ENCODE data around the gene MED20. TPM values are rescaled to one million over a fixed set of nuclear protein-coding genes. Genes with fewer than 3 reads are reported as not detected.

Gene MED20
- total and polyA plus RNA-seq, 8 donors = 5.3 to 13.1 (median 8.7) TPM

DNA sequence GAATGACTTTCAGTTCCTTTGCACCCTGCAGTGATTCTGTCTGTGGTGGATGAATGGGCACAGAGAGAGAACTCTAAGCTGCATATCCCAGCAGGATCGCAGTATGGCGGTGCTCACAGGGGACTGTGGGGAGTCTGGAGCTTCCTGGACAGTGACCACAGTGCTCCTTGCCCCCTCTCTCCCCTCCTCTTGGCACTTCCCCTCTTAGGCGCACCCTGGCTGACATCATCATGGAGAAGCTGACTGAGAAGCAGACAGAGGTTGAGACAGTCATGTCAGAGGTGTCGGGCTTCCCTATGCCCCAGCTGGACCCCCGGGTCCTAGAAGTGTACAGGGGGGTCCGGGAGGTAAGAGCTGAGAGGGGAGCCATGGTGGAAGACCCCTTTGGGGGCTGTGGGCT, 9.0 kb upstream of the MED20 start:
- 84 to 96% methylated on average over 6 of the region's 6 CpGs for WGBS, 2 donors
- H3K4me3 ChIP-seq = no peak overlapping the region
- no peak for FAIRE-seq
- TF ChIP-seq, protein P1, sequence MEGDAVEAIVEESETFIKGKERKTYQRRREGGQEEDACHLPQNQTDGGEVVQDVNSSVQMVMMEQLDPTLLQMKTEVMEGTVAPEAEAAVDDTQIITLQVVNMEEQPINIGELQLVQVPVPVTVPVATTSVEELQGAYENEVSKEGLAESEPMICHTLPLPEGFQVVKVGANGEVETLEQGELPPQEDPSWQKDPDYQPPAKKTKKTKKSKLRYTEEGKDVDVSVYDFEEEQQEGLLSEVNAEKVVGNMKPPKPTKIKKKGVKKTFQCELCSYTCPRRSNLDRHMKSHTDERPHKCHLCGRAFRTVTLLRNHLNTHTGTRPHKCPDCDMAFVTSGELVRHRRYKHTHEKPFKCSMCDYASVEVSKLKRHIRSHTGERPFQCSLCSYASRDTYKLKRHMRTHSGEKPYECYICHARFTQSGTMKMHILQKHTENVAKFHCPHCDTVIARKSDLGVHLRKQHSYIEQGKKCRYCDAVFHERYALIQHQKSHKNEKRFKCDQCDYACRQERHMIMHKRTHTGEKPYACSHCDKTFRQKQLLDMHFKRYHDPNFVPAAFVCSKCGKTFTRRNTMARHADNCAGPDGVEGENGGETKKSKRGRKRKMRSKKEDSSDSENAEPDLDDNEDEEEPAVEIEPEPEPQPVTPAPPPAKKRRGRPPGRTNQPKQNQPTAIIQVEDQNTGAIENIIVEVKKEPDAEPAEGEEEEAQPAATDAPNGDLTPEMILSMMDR (IDR thresholded peaks at IDR 0.05) = no peak
- peaks cover 4 to 46% (median 19%) of the 10 kb centered on the region in 3 donors for H3K36me3 ChIP-seq
- no peaks in the 10 kb centered on the region for H3K27me3 ChIP-seq
- intact Hi-C loops (cut with DNase I) = loop anchor here in 2 of 3 donors (10.0 kb wide), 3 partner anchors 75 to 145 kb away; partner anchors contain the start of genes PRICKLE4 (in 1 of the 2) and TOMM6 (in 1 of the 2)
- DNase-seq = no peak
- no peaks in the 10 kb centered on the region for H3K4me1 ChIP-seq
- ATAC-seq = no peak
- no peaks in the 10 kb centered on the region for H3K9me3 ChIP-seq
- H3K27ac ChIP-seq = no peak overlapping the region

DNA sequence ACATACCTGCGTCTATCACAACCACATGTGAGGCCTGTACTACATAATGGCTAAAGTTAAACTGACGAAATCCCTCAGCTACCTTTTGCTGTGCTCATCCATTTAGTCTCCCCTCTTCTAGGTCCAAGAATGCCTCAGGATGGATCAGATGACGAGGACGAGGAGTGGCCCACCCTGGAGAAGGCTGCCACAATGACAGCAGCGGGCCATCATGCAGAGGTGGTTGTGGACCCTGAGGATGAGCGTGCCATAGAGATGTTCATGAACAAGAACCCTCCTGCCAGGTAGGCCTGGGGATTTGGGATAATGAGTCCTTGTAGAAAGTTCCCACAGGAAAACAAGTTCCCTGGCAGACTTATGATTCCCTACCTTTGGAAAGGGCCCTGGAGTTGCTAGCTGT, 6.3 kb upstream of the MED20 start:
- DNase-seq (no peak), FAIRE-seq (no peak), ATAC-seq (no peak)
- intact Hi-C loops (cut with DNase I) = no loop called here
- Histone ChIP-seq H3K4me1 (peaks cover 3 to 11% (median 8%) of the 10 kb centered on the region in 3 donors), H3K9me3 (no peaks in the 10 kb centered on the region), H3K27ac (no peak overlapping the region), H3K4me3 (no peak overlapping the region), H3K27me3 (no peaks in the 10 kb centered on the region), H3K36me3 (peaks cover 4 to 22% (median 19%) of the 10 kb centered on the region in 3 donors)
- TF ChIP-seq, protein P1 (IDR thresholded peaks at IDR 0.05) = no peak
- WGBS, 2 donors = 87 to 92% methylated on average over 6 of the region's 6 CpGs

DNA sequence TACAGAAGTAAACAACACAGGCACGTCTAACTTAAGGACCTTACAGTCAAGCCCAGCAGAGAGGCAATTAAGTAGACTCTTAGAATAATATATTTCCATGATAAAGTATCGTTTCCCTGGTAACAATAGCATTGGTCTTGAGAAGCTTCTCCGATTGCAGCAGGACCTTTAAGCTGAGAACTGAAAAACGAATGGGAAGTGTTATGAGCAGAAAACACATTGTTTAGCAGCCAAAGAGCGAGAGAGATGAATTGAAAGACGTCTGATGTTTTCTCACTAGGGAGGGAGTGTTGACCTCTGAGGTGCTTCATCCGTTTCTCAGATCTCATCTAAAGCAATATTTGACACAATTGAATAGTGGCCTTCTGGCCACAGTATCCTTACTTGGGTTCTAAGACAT, 1.2 kb upstream of the MED20 start:
- ATAC-seq (no peak), DNase-seq (no peak), FAIRE-seq (no peak)
- H3K4me3 ChIP-seq = peak overlapping the region; percentile 67 to 82 (median 75)
- H3K27me3 ChIP-seq = no peaks in the 10 kb centered on the region
- H3K36me3 ChIP-seq = no peaks in the 10 kb centered on the region
- intact Hi-C loops (cut with DNase I) = no loop called here
- TF ChIP-seq, protein P1 (IDR thresholded peaks at IDR 0.05) = no peak
- H3K27ac ChIP-seq = no peak overlapping the region
- H3K9me3 ChIP-seq = no peaks in the 10 kb centered on the region
- 4 to 8% methylated on average over 7 of the region's 7 CpGs for WGBS, 2 donors
- peaks cover 12 to 22% (median 19%) of the 10 kb centered on the region in 3 donors for H3K4me1 ChIP-seq

DNA sequence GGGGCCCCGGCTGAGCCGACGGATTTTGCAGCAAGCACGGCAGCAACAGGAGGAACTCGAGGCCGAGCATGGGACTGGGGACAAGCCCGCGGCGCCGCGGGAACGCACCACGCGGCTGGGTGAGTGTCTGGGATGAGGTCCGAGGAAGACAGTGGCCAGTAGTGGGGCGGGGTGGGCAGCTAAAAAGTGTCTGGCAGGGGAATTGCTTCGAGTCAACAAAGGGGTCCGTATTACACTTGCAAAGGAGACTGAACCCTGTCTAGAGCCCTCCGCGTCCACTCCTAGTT, 716 bp upstream of the MED20 start:
- H3K36me3 ChIP-seq = no peaks in the 10 kb centered on the region
- no peaks in the 10 kb centered on the region for H3K27me3 ChIP-seq
- no peak for FAIRE-seq
- no peaks in the 10 kb centered on the region for H3K9me3 ChIP-seq
- peaks cover 12 to 22% (median 19%) of the 10 kb centered on the region in 3 donors for H3K4me1 ChIP-seq
- intact Hi-C loops (cut with DNase I) = no loop called here
- H3K27ac ChIP-seq = peak overlapping the region in 3 of 4 donors; percentile 95 to 99 (median 98)
- TF ChIP-seq, protein P1 (IDR thresholded peaks at IDR 0.05) = no peak
- peak overlapping the region; percentile 67 to 82 (median 75) for H3K4me3 ChIP-seq
- DNase-seq = no peak
- ATAC-seq = peak in 3 of 4 donors; percentile 22 to 32 (median 25)
- 0 to 2% methylated on average over 19 to 20 of the region's 20 CpGs for WGBS, 2 donors

DNA sequence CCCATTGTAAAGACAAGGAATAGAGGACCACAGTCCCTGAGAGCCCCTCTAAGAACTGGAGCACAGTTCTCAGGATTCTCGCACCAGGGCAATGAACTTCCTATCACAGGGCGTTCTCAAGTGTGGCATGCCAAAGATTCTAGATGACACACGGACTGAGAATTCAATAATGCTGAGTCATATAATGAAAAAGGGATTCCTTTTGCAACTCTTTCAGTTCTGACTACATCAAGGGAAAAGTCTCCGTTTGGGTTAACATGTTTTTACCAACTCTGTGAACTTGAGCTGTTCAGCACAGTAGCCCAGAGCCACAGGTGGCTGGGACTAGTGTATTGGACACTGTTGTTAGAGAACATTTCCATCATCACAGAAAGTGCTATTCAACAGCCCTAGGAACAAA, 3.4 kb downstream of the MED20 start:
- H3K9me3 ChIP-seq = no peaks in the 10 kb centered on the region
- no peak overlapping the region for H3K4me3 ChIP-seq
- intact Hi-C loops (cut with DNase I) = no loop called here
- 51 to 71% methylated on average over 4 of the region's 4 CpGs for WGBS, 2 donors
- DNase-seq (no peak), ATAC-seq (no peak), FAIRE-seq (no peak)
- TF ChIP-seq, protein P1 (IDR thresholded peaks at IDR 0.05) = no peak
- H3K36me3 ChIP-seq = no peaks in the 10 kb centered on the region
- peaks cover 25 to 33% (median 29%) of the 10 kb centered on the region in 3 donors for H3K4me1 ChIP-seq
- no peak overlapping the region for H3K27ac ChIP-seq
- H3K27me3 ChIP-seq = no peaks in the 10 kb centered on the region

Measured in pancreas (tissue), 10 donors.